ENCODE data around the gene SESN1. TPM values are rescaled to one million over a fixed set of nuclear protein-coding genes. Genes with fewer than 3 reads are reported as not detected.

SESN1 gene
- total RNA-seq (2022; extraction: Qiagen RNA extraction; ENCODE audit: low read depth): 8.7 to 9.6 TPM (median 9.0 TPM) in 5 replicates

DNA sequence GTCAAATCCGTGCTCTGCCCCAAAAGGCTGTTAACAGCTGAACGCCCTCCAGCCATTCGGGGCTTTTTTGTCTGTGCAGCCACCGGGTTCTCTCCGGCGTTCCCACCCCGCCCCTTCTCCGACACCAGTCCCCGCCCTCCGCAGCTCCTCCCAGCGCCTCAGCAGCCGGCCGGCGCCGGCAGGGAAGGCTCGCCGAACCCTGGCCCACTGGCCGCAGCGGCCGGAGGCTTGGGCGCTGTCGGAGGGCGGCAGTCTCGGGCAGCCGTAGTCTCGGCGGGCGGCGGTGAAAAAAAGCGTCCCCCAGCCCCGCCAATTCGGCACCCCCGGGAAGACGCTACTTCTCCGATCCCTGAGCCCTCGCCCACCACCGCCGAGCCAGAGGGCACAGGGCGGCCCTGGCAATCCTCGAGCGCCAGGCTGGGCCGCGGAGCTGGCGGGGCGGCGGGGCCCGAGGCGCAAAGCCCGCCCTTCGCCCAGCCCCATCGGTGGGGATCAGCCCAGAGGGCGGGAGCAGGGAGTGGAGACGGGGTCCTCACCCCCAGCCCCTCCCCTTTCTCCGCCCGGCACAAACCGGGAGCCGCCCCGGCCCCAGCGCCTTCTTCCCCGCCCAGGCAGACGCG lies at the start of gene SESN1:
SESN1 (minus strand) TSS at position 431 of the 620 bp plus-strand sequence. CDS start 773 bp downstream, outside the sequence.

DNA sequence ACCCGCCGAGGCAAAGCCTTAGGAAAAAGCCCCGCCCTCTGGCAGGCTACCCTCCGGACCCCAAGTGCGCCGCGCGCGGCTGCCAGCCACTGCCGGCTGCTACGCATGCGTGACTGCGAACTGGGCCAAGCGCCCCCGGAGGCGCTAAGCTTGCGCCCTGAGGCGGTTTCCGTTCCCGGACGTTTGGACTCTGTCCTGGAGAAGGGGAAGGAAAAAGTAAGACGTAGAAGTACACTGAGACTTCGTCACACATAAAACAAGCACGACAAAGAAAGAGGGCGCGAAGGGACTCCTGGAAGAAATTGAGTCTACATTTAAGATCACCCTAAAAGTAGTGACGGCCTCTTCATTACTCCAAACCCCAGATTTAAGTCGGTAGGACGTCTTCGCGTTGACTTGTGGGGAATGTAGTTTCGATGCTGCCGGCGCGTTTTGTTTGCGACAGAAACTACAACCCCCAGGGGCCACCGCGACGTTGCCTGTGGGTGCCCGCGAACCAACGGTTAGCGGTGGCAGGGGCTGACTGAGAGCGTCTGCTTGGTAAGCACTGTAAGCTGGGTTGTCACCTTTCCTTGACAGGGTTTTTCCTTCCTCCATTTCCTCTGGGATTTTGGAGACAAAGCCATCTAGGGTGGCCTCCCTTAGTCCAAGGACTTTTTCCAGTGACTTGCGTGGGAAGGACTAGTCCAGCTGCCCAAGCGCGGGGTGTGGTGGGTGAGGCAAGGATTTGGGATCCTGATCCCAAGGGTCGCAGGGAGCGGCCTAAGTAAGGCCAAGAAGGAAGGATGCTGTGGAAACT lies 589 bp upstream of the SESN1 start, which contains the start of gene CEP57L1:
CEP57L1 (plus strand) TSS at position 472 of the 799 bp plus-strand sequence. CDS start 49,715 bp downstream, outside the sequence.

Other genes with a start within 250 kb of the SESN1 start
- gene ARMC2, start 246.4 kb downstream of the SESN1 start, total RNA-seq (2022; extraction: Qiagen RNA extraction; ENCODE audit: low read depth): 1.4 to 2.3 TPM (median 1.9 TPM) in 5 replicates
- 8.3 to 10.7 TPM (median 8.5 TPM) in 5 replicates for gene CEP57L1, start 661 bp upstream of the SESN1 start, total RNA-seq (2022; extraction: Qiagen RNA extraction; ENCODE audit: low read depth)